ENCODE data around the gene TMEM179.
A peak's percentile ranks its signal among the peaks of the same experiment; 100 is the strongest.

TMEM179 gene

DNA sequence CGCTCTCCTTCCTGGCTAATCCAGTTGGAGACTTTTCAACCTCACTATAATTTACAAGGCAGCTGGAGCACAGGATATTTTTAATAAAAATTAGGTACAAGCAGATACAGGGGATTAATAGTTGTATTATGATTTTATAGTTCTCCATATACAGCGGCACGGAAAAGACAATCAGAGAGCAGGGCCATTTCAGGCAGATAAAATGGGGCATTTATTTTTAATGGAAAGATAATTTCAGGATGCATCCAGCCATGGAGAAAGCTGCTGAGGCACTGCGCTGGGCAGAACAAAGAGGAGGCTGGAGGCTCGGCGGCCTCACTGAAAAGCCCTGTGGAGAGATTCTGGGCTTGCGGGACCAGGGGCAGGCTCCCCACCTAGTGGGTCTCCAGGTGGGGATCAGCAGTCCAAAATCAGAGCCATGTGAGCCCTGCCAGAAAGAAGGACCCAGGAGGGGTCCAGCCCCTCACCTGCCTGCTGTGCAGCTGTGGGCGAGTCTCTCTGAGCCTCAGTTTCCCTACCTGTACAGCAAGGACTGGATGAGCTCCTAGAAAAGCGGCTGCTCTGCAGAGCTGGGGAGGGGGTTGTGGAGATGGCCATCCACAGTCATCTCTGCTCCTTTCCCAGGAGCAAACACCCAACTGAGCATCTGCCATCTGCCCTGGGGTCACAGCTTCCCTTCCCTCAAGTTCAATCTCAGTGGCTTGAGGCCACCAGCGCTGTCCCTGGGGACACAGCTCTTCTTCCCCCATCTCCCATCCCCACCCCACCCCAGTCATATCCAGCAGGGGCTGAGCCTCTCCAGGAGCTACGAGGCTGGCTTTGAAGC is 48.9 kb downstream of the TMEM179 start:
- H3K4me3 ChIP-seq (ENCODE audit: low read depth, low read length) = no peak overlapping the region
- H3K27me3 ChIP-seq (ENCODE audit: insufficient read depth, low read depth, severe bottlenecking) = no peaks in the 10 kb centered on the region
- H3K36me3 ChIP-seq = no peaks in the 10 kb centered on the region
- no peak for TF ChIP-seq CTCF (IDR thresholded peaks at IDR 0.05; ENCODE audit: low read depth, low read length)
- H3K9me3 ChIP-seq (ENCODE audit: severe bottlenecking) = no peaks in the 10 kb centered on the region
- H3K27ac ChIP-seq = no peak overlapping the region
- DNase-seq = peak; percentile 2

DNA sequence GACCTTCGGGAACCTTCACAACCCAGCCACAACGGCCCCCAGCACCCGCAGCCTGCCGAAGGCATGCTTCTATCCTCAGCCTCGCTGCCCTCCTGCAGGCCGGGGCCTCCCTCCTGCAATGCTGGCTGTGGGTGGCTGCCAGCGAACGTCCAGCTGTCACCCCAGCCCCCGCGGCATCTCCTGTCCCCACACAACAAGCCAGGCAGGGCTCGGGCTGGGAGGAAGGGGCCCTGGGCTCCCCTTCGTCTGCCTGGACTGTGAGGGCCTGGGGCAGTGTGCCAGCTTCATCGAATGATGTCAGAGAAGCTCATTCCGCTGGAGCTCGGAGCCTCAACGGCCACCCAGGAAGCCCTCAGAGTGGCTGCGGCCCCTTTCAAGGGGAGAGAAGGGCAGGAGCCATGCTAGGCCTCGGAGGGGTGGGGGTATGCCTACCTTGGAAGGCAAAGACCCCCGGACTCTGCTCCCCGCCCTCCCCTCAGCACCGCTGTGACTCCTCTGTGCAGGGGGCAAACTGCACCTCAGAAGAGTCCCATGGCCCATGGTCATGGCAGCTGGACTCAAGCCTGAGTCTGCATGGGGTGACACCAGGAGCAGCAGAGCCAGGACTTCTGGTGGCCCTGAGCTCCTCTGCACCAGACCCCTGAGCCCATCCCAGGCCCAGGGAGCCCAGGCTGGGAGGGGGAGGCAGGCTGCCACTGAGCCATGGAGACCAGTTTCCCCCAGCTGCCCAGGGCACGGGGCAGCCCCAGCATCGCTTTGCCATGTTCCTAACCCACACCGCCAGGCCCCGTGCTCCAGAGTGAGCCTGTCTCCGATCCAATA is 49.8 kb downstream of the TMEM179 start:
- H3K4me3 ChIP-seq (ENCODE audit: low read depth, low read length) = no peak overlapping the region

GRCh38 chr14:104554088-104554607 is 50.4 kb downstream of the TMEM179 start:
- no peak overlapping the region for H3K4me3 ChIP-seq (ENCODE audit: low read depth, low read length)
- peak; percentile 5 for DNase-seq
- H3K36me3 ChIP-seq = no peaks in the 10 kb centered on the region
- H3K9me3 ChIP-seq (ENCODE audit: severe bottlenecking) = no peaks in the 10 kb centered on the region
- TF ChIP-seq CTCF (IDR thresholded peaks at IDR 0.05; ENCODE audit: low read depth, low read length) = no peak
- H3K27me3 ChIP-seq (ENCODE audit: insufficient read depth, low read depth, severe bottlenecking) = no peaks in the 10 kb centered on the region
- H3K27ac ChIP-seq = no peak overlapping the region

More for the DNA sequence above, 49.8 kb downstream of the TMEM179 start:
- no peaks in the 10 kb centered on the region for H3K9me3 ChIP-seq (ENCODE audit: severe bottlenecking)
- TF ChIP-seq CTCF (IDR thresholded peaks at IDR 0.05; ENCODE audit: low read depth, low read length) = no peak
- H3K36me3 ChIP-seq = no peaks in the 10 kb centered on the region
- no peaks in the 10 kb centered on the region for H3K27me3 ChIP-seq (ENCODE audit: insufficient read depth, low read depth, severe bottlenecking)
- H3K27ac ChIP-seq = no peak overlapping the region
- DNase-seq = peak; percentile 8

- Histone ChIP-seq H3K4me3 (ENCODE audit: low read depth, low read length) (no peak overlapping the region), H3K36me3 (no peaks in the 10 kb centered on the region), H3K27me3 (ENCODE audit: insufficient read depth, low read depth, severe bottlenecking) (no peaks in the 10 kb centered on the region), H3K9me3 (ENCODE audit: severe bottlenecking) (no peaks in the 10 kb centered on the region), H3K27ac (no peak overlapping the region)
- no peak for TF ChIP-seq CTCF (IDR thresholded peaks at IDR 0.05; ENCODE audit: low read depth, low read length)
- peak; percentile 3 for DNase-seq
Measured at GRCh38 chr14:104553166-104554087, 51.1 kb downstream of the TMEM179 start.

GRCh38 chr14:104552738-104553125 is 51.8 kb downstream of the TMEM179 start:
- peak; percentile 3 for DNase-seq
- Histone ChIP-seq H3K27ac (no peak overlapping the region), H3K27me3 (ENCODE audit: insufficient read depth, low read depth, severe bottlenecking) (no peaks in the 10 kb centered on the region), H3K4me3 (ENCODE audit: low read depth, low read length) (no peak overlapping the region), H3K36me3 (no peaks in the 10 kb centered on the region), H3K9me3 (ENCODE audit: severe bottlenecking) (no peaks in the 10 kb centered on the region)
- no peak for TF ChIP-seq CTCF (IDR thresholded peaks at IDR 0.05; ENCODE audit: low read depth, low read length)

Data from WERI-Rb-1 (cell line).